Measurements from ENCODE around the gene TRPT1. TPM values are rescaled to one million over a fixed set of nuclear protein-coding genes. Genes with fewer than 3 reads are reported as not detected.

Gene TRPT1
- total RNA-seq, 2 experiments from 2014 or later: 11.3 to 11.5 TPM

GRCh38 chr11:64219354-64219684 is 6.7 kb downstream of the TRPT1 start:
- Histone ChIP-seq H3K9me3 (ENCODE audit: control insufficient read depth in 1 of 2, insufficient read depth in 1 of 2, low read length in 2 of 2) (no peaks in the 10 kb centered on the region), H3K27ac (ENCODE audit: low read depth in 1 of 2, low read length in 2 of 2) (no peak overlapping the region), H3K4me1 (ENCODE audit: insufficient read depth, low read length) (peaks cover 3% of the 10 kb centered on the region), H3K27me3 (ENCODE audit: control insufficient read depth in 1 of 2, insufficient read depth in 2 of 2, low read length in 2 of 2) (no peaks in the 10 kb centered on the region), H3K4me3 (ENCODE audit: low read length) (no peak overlapping the region), H3K36me3 (ENCODE audit: insufficient read depth, low read length) (peaks cover 71% of the 10 kb centered on the region)
- no peaks in the 10 kb centered on the region for H3K27me3 Mint-ChIP-seq
- no peak for TF ChIP-seq CTCF (IDR thresholded peaks at IDR 0.05)
- no peak overlapping the region for H3K27ac Mint-ChIP-seq
- ChIA-PET POLR2A (interaction anchor here (1.1 kb wide), 1 partner anchor 14 kb away, joined by 3 read pairs; no protein-coding TSS in a partner anchor), CTCF (no interaction called here)
- ATAC-seq (ENCODE audit: poor library complexity) (no peak), DNase-seq (no peak)
- H3K36me3 Mint-ChIP-seq (ENCODE audit: low read depth): peaks cover 40% of the 10 kb centered on the region
- H3K9me3 Mint-ChIP-seq: no peaks in the 10 kb centered on the region
- H3K4me3 Mint-ChIP-seq: no peak overlapping the region
- H3K4me1 Mint-ChIP-seq (ENCODE audit: low read depth): peaks cover 8% of the 10 kb centered on the region
- intact Hi-C loops (cut with DNase I, micrococcal nuclease): no loop called here

- ATAC-seq (ENCODE audit: poor library complexity): no peak
- H3K36me3 ChIP-seq (ENCODE audit: insufficient read depth, low read length): peaks cover 74% of the 10 kb centered on the region
- H3K27me3 Mint-ChIP-seq: no peaks in the 10 kb centered on the region
Measured at GRCh38 chr11:64218628-64219353, 7.2 kb downstream of the TRPT1 start.

GRCh38 chr11:64216879-64217278 is 9.1 kb downstream of the TRPT1 start:
- no peaks in the 10 kb centered on the region for H3K9me3 Mint-ChIP-seq

More at GRCh38 chr11:64218628-64219353, 7.2 kb downstream of the TRPT1 start:
- TF ChIP-seq CTCF (IDR thresholded peaks at IDR 0.05): no peak
- ChIA-PET CTCF (interaction anchor here (0.8 kb wide), 1 partner anchor 15 kb away, joined by 3 read pairs; no protein-coding TSS in a partner anchor), POLR2A (interaction anchor here (1.1 kb wide), 1 partner anchor 14 kb away, joined by 3 read pairs; no protein-coding TSS in a partner anchor)
- no peak overlapping the region for H3K4me3 Mint-ChIP-seq
- peak overlapping the region; percentile 44 for H3K27ac Mint-ChIP-seq
- no peaks in the 10 kb centered on the region for H3K9me3 Mint-ChIP-seq
- H3K27ac ChIP-seq (ENCODE audit: low read depth in 1 of 2, low read length in 2 of 2): no peak overlapping the region
- no peaks in the 10 kb centered on the region for H3K9me3 ChIP-seq (ENCODE audit: control insufficient read depth in 1 of 2, insufficient read depth in 1 of 2, low read length in 2 of 2)
- intact Hi-C loops (cut with DNase I, micrococcal nuclease): no loop called here
- H3K4me3 ChIP-seq (ENCODE audit: low read length): no peak overlapping the region
- H3K4me1 Mint-ChIP-seq (ENCODE audit: low read depth): peaks cover 8% of the 10 kb centered on the region
- H3K4me1 ChIP-seq (ENCODE audit: insufficient read depth, low read length): peaks cover 2% of the 10 kb centered on the region
- H3K27me3 ChIP-seq (ENCODE audit: control insufficient read depth in 1 of 2, insufficient read depth in 2 of 2, low read length in 2 of 2): no peaks in the 10 kb centered on the region
- peaks cover 46% of the 10 kb centered on the region for H3K36me3 Mint-ChIP-seq (ENCODE audit: low read depth)
- no peak for DNase-seq

More at GRCh38 chr11:64216879-64217278, 9.1 kb downstream of the TRPT1 start:
- ChIA-PET CTCF (interaction anchor here (1.1 to 1.3 kb wide), 3 partner anchors 12 to 34 kb away, joined by 3 to 4 read pairs (median 3); no protein-coding TSS in a partner anchor), POLR2A (interaction anchor here (1.1 to 3.5 kb wide), 5 partner anchors 9 to 31 kb away, joined by 3 to 15 read pairs (median 3); partner anchors contain the start of genes FERMT3, NUDT22, PPP1R14B and STIP1)
- DNase-seq: no peak
- Histone ChIP-seq H3K27ac (ENCODE audit: low read depth in 1 of 2, low read length in 2 of 2) (no peak overlapping the region), H3K4me1 (ENCODE audit: insufficient read depth, low read length) (peaks cover 2% of the 10 kb centered on the region), H3K36me3 (ENCODE audit: insufficient read depth, low read length) (peaks cover 70% of the 10 kb centered on the region), H3K27me3 (ENCODE audit: control insufficient read depth in 1 of 2, insufficient read depth in 2 of 2, low read length in 2 of 2) (no peaks in the 10 kb centered on the region), H3K9me3 (ENCODE audit: control insufficient read depth in 1 of 2, insufficient read depth in 1 of 2, low read length in 2 of 2) (no peaks in the 10 kb centered on the region), H3K4me3 (ENCODE audit: low read length) (no peak overlapping the region)
- intact Hi-C loops (cut with DNase I, micrococcal nuclease): no loop called here
- ATAC-seq (ENCODE audit: poor library complexity): no peak
- peaks cover 8% of the 10 kb centered on the region for H3K4me1 Mint-ChIP-seq (ENCODE audit: low read depth)
- H3K27ac Mint-ChIP-seq: no peak overlapping the region
- no peaks in the 10 kb centered on the region for H3K27me3 Mint-ChIP-seq
- no peak for TF ChIP-seq CTCF (IDR thresholded peaks at IDR 0.05)
- no peak overlapping the region for H3K4me3 Mint-ChIP-seq
- H3K36me3 Mint-ChIP-seq (ENCODE audit: low read depth): peaks cover 61% of the 10 kb centered on the region
